ENCODE results near the gene DARS1.
"Not testable (repeated sequence)": the region's sequence is repeated elsewhere in the genome, so short reads cannot be mapped to it uniquely, and the experiment has no call there.

Gene DARS1

GRCh38 chr2:135942936-135943688 is 42.3 kb downstream of the DARS1 start:
- FAIRE-seq, result no peak

- no peak for FAIRE-seq
These were observed 48.9 kb downstream of the DARS1 start for GRCh38 chr2:135936524-135936923.

- no peak for FAIRE-seq
These were observed 49.5 kb downstream of the DARS1 start for GRCh38 chr2:135935914-135936313.

GRCh38 chr2:135931776-135932443 is 53.5 kb downstream of the DARS1 start:
- FAIRE-seq, result no peak

- FAIRE-seq, result no peak
These were observed 58.8 kb downstream of the DARS1 start for GRCh38 chr2:135926605-135927004.

GRCh38 chr2:135925571-135925970 is 59.9 kb downstream of the DARS1 start:
- peak; percentile 81 for FAIRE-seq

GRCh38 chr2:135916207-135916606 is 69.2 kb downstream of the DARS1 start:
- FAIRE-seq, result peak; percentile 97

GRCh38 chr2:135914485-135914884 is 70.9 kb downstream of the DARS1 start:
- no peak for FAIRE-seq

- peak; percentile 86 for FAIRE-seq
These were observed 71.6 kb downstream of the DARS1 start for GRCh38 chr2:135913727-135914365.

GRCh38 chr2:135909976-135910375 is 75.5 kb downstream of the DARS1 start:
- no peak for FAIRE-seq

GRCh38 chr2:135905679-135906078 is 79.7 kb downstream of the DARS1 start:
- peak; percentile 63 for FAIRE-seq

GRCh38 chr2:135904341-135904989 is 81.0 kb downstream of the DARS1 start:
- FAIRE-seq, result peak; percentile 15

- no peak for FAIRE-seq
These were observed 81.8 kb downstream of the DARS1 start for GRCh38 chr2:135903650-135904049.

- FAIRE-seq, result no peak
These were observed 85.9 kb downstream of the DARS1 start for GRCh38 chr2:135899567-135899966.

- FAIRE-seq, result no peak
These were observed 87.1 kb downstream of the DARS1 start for GRCh38 chr2:135898234-135898786.

GRCh38 chr2:135894930-135895329 is 90.5 kb downstream of the DARS1 start:
- FAIRE-seq, result no peak

GRCh38 chr2:135893374-135893794 is 92.0 kb downstream of the DARS1 start:
- FAIRE-seq, result no peak

- no peak for FAIRE-seq
These were observed 94.6 kb downstream of the DARS1 start for GRCh38 chr2:135890835-135891234.

- no peak for FAIRE-seq
These were observed 95.3 kb downstream of the DARS1 start for GRCh38 chr2:135890149-135890548.

- FAIRE-seq, result not testable (repeated sequence)
These were observed 96.8 kb downstream of the DARS1 start for GRCh38 chr2:135888587-135888986.

- no peak for FAIRE-seq
These were observed 99.7 kb downstream of the DARS1 start for GRCh38 chr2:135885709-135886108.

- FAIRE-seq, result no peak
These were observed 103.0 kb downstream of the DARS1 start for GRCh38 chr2:135882415-135882814.

- FAIRE-seq, result not testable (repeated sequence)
These were observed 108.7 kb downstream of the DARS1 start for GRCh38 chr2:135876770-135877169.
